ENCODE data around the gene SNAPC2. TPM values are rescaled to one million over a fixed set of nuclear protein-coding genes. Genes with fewer than 3 reads are reported as not detected.

SNAPC2 gene
- total and polyA plus RNA-seq, 2 of the 13 experiments (the other 11 are each of a cell fraction or from before 2014, with no cell fraction given), result 10.2 to 12.7 TPM

GRCh38 chr19:7943444-7944176 lies 23.5 kb downstream of the SNAPC2 start, which contains the start of gene TIMM44 (continued):
- TF ChIP-seq ZBTB40 (IDR thresholded peaks at IDR 0.05) (no peak), ZBTB40 (CRISPR knock-in tag; IDR thresholded peaks at IDR 0.05) (peak; percentile 57; the same call in 1 of the 2 replicates), ZNF280D (CRISPR knock-in tag; IDR thresholded peaks at IDR 0.05) (peak; percentile 80; the same call in 1 of the 2 replicates), ZNF430 (CRISPR knock-in tag; IDR thresholded peaks at IDR 0.05) (peak; percentile 75; the same call in 1 of the 2 replicates), HOXA3 (CRISPR knock-in tag; IDR thresholded peaks at IDR 0.05) (peak; percentile 97), ZNF260 (CRISPR knock-in tag; IDR thresholded peaks at IDR 0.05; ENCODE audit: borderline replicate concordance, low read depth) (no peak), ZNF552 (CRISPR knock-in tag; IDR thresholded peaks at IDR 0.05; ENCODE audit: borderline replicate concordance) (peak; percentile 76; the same call in 1 of the 2 replicates), SP1 (IDR thresholded peaks at IDR 0.05) (0 out of 2 replicates have a peak, but pooled peaks have one; percentile 14), SP1 (CRISPR knock-in tag; IDR thresholded peaks at IDR 0.05) (peak; percentile 84), ZNF652 (CRISPR knock-in tag; IDR thresholded peaks at IDR 0.05; ENCODE audit: borderline replicate concordance, low read depth) (no peak), ZFP62 (CRISPR knock-in tag; IDR thresholded peaks at IDR 0.05) (no peak), BRD4 (CRISPR knock-in tag; IDR thresholded peaks at IDR 0.05) (peak; percentile 89), PRDM15 (CRISPR knock-in tag; IDR thresholded peaks at IDR 0.05) (peak; percentile 38; the same call in 1 of the 2 replicates)
